OCI-LY3 (cell line): ENCODE results near the gene LHPP.

Experiments used
- EZH2phosphoT487 ChIP-seq: fragments of 200-600 bp; shearing (Covaris generic); IDR thresholded peaks from 2 replicates; pipeline ENCODE4 v1.6.1; 2018; ENCODE audit warnings: antibody characterized with exemption, mixed run types, low read depth
- TF ChIP-seq, protein P1 (sequence below): fragments of 200-600, 300-600 bp; sonication (generic); IDR thresholded peaks from 2 replicates; pipeline ENCODE4 v1.5.1; 2014; ENCODE audit warnings: antibody characterized with exemption, low read length, low read depth

DNA sequence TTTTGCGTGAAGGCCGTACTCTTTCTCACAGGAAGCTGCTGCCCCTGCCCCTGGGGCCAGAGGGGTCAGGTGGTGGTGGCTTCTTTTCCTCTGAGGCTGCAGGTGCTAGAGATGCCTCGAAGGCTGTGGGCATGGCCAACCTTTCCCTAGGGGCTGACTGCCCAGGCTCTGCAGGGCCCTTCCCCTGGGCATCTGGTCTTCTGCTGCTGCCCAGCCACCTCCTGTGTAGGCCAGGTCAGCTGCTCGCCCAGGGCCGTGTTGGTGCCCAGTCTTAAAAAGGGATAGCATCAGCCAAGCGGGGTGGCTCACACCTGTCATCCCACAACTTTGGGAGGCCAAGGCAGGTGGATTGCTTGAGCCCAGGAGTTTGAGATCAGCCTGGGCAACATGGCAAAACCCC is 168.2 kb downstream of the LHPP start:
- TF ChIP-seq, protein P1, sequence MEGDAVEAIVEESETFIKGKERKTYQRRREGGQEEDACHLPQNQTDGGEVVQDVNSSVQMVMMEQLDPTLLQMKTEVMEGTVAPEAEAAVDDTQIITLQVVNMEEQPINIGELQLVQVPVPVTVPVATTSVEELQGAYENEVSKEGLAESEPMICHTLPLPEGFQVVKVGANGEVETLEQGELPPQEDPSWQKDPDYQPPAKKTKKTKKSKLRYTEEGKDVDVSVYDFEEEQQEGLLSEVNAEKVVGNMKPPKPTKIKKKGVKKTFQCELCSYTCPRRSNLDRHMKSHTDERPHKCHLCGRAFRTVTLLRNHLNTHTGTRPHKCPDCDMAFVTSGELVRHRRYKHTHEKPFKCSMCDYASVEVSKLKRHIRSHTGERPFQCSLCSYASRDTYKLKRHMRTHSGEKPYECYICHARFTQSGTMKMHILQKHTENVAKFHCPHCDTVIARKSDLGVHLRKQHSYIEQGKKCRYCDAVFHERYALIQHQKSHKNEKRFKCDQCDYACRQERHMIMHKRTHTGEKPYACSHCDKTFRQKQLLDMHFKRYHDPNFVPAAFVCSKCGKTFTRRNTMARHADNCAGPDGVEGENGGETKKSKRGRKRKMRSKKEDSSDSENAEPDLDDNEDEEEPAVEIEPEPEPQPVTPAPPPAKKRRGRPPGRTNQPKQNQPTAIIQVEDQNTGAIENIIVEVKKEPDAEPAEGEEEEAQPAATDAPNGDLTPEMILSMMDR = no peak
- no peak for TF ChIP-seq EZH2phosphoT487
